IPS-20b (cell line): ENCODE data around the gene SIRPA.

ENCODE experiments used
- H3K27ac ChIP-seq: one replicate; pipeline ENCODE4 v1.5.1; 2013; ENCODE audit warnings: low read length
- H3K27me3 ChIP-seq: 2 replicates; pipeline ENCODE4 v1.6.1; 2013; ENCODE audit warnings: mild to moderate bottlenecking, low read length, inconsistent platforms; ENCODE audit not compliant: insufficient read depth
- H3K36me3 ChIP-seq: 2 replicates; pipeline ENCODE4 v1.6.1; 2013; ENCODE audit warnings: low read depth, mild to moderate bottlenecking, inconsistent platforms, low read length, moderate library complexity; ENCODE audit not compliant: insufficient read depth
- H3K4me1 ChIP-seq: 2 replicates; pipeline ENCODE4 v1.6.1; 2013; ENCODE audit warnings: mild to moderate bottlenecking, control low read depth, inconsistent platforms, low read length, moderate library complexity; ENCODE audit not compliant: insufficient read depth
- H3K4me3 ChIP-seq: 2 replicates; pipeline ENCODE4 v1.5.1; 2013; ENCODE audit warnings: mild to moderate bottlenecking, low read length, inconsistent platforms
- H3K9ac ChIP-seq: 2 replicates; pipeline ENCODE4 v1.6.1; 2013; ENCODE audit warnings: low read depth, mild to moderate bottlenecking, inconsistent platforms, low read length, moderate library complexity
- H3K9me3 ChIP-seq: 2 replicates; pipeline ENCODE4 v1.6.1; 2013; ENCODE audit warnings: mild to moderate bottlenecking, low read depth, low read length, inconsistent platforms; ENCODE audit not compliant: insufficient read depth

The SIRPA gene

DNA sequence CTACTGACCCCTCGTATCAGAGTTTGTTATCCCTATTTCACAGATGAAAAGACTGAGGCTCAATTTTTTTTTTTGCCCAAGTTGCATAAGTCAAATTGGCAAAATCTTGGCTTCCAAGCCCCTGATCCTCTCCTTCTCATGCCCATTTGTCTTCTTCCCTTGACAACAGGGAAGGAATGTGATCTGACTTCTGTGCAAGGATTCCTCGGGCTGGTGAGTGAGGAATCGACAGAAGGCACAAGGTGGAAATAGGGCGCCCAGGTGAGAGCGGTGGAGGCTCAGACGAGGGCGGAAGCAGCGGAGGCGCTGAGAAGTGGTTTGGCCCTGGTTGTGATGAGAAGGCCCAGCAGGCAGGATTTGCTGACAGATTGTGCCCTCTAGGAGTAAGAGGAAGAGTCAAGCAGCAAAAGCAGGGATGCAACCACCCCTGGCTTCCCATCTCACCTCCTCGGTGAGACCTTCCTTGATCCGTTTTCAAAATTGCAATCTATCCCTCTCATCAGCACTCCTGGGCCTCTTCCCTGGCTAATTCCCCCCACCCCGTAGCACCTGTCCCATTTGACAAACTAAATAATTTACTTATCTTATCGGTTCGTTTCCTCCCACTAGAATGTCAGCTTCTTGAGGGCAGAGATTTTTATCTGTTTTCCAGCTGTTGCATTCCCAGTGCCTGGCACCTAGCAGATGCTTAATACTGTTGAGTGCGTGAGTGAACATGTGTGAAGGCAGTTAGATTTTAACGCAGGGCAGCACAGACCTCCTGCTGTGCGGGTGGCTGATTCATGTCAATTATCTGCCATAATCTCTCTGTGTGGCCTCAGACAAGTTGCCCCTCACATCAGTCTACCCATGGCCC is 3.7 kb upstream of the SIRPA start:
- Histone ChIP-seq H3K9me3 (no peaks in the 10 kb centered on the region), H3K4me1 (peaks cover 4% of the 10 kb centered on the region; the same call in 1 of the 2 replicates), H3K27ac (no peak overlapping the region), H3K36me3 (no peaks in the 10 kb centered on the region), H3K9ac (no peak overlapping the region), H3K4me3 (no peak overlapping the region), H3K27me3 (peaks cover 35% of the 10 kb centered on the region)

DNA sequence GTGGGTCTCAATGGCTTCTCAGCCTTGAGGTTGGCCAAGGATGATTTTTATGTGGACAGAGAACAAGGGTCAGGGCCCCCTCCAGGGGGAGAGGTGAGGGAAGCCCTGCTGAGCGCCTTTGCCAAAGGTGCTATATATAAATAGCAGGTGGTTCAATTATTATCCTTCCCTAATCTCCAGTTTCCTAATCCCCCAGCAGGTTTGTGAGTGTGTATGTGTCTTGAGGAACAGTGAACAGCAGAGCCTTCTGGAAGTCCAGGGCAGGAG is 3.2 kb upstream of the SIRPA start:
- Histone ChIP-seq H3K9ac (no peak overlapping the region), H3K4me3 (no peak overlapping the region), H3K9me3 (no peaks in the 10 kb centered on the region), H3K27me3 (peaks cover 41% of the 10 kb centered on the region), H3K27ac (no peak overlapping the region), H3K4me1 (peaks cover 8% of the 10 kb centered on the region; the same call in 1 of the 2 replicates), H3K36me3 (no peaks in the 10 kb centered on the region)

DNA sequence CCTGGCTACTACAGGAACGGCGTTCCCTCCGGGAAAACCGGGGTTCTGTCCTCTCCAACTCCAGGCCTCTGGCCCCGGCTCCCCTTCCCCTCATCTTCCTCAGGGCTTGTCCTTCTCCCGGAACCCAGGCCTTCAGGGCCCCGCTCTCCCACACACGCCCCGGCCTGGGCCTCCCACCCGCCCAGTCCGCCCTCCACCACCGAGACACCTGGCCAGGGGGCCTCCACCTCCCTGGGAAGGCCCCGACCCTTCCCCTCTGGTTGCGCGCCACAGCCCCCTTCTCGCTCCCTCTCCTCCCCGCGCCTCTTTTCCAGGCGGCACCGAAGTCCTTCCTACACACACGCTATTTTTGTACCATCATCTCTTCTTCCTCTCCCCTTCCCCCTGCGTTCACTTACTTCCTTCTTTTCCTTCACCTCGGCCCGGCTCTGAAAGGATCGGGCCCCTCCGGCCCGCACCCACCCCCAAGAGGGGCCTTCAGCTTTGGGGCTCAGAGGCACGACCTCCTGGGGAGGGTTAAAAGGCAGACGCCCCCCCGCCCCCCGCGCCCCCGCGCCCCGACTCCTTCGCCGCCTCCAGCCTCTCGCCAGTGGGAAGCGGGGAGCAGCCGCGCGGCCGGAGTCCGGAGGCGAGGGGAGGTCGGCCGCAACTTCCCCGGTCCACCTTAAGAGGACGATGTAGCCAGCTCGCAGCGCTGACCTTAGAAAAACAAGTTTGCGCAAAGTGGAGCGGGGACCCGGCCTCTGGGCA is 1.3 kb upstream of the SIRPA start:
- Histone ChIP-seq H3K27me3 (peaks cover 43% of the 10 kb centered on the region), H3K4me1 (peaks cover 15% of the 10 kb centered on the region; the same call in 1 of the 2 replicates), H3K27ac (no peak overlapping the region), H3K9me3 (no peaks in the 10 kb centered on the region), H3K36me3 (no peaks in the 10 kb centered on the region), H3K9ac (no peak overlapping the region), H3K4me3 (peak overlapping the region; percentile 66)

DNA sequence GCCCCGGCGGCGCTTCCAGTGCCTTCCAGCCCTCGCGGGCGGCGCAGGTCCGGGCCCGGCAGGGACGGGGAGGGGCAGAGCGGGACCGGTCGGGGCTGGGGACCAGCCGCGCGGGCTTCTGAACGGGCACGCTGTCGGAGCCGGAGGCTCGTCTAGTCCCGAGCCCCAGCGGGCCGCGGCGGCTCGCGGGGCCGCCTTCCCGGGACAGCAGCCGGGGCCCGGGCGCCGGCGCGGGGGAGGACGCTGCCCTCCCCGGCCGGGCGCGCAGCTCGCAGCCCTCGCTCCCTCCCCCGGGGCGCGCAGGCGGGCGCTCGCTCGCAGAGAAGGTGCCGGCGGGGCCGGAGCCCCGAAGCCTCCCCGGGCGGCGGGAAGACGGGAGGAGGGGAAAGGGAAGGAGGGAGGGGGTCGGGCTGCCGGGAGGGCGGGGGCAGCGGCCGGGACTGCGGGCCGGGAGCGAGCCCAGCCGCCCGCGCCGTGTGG is 696 bp upstream of the SIRPA start:
- no peaks in the 10 kb centered on the region for H3K36me3 ChIP-seq
- H3K9me3 ChIP-seq = no peaks in the 10 kb centered on the region
- H3K9ac ChIP-seq = no peak overlapping the region
- H3K27ac ChIP-seq = no peak overlapping the region
- H3K4me3 ChIP-seq = peak overlapping the region; percentile 66; the same call in 1 of the 2 replicates
- H3K27me3 ChIP-seq = peaks cover 43% of the 10 kb centered on the region
- H3K4me1 ChIP-seq = peaks cover 15% of the 10 kb centered on the region; the same call in 1 of the 2 replicates

DNA sequence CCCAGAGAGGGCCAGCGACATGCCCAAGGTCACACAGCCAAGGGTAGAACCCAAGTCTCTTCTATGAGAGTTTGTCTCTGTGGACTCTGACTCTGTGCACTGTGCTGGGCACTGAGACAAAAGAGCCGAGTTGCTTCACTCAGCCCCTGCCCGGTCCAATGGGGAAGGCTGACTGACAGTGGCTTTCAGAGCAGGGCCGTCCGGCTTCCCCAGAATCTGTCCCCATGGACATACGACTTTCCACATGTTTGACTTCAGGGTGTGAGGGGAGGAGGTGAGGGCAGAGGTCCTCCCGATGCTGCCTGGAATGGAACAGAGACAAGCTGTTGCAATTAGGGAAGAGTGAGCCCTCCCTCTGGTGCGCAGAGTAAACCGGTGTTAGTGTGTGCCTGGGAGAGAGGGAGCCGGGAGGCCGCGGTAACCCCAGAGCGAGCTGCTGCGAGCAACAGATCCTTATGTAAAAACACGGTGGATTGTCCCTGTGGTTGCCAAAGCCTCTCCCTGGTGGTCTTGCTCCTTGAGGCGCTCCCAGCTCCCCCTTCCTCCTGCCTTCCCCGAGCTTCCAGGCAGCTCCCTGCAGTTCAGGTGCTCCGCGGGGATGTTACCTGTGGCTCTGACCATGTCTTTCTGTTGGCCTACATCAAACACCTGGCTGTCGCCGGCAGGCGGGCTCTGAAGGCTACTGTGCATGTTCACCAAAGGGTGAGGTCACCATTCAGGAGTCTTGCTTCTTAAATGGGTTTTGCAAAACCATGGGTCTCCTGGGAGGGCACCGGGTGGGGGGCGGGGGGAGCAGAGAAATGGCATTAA is 672 bp downstream of the SIRPA start:
- Histone ChIP-seq H3K9me3 (no peaks in the 10 kb centered on the region), H3K36me3 (no peaks in the 10 kb centered on the region), H3K9ac (peak overlapping the region; percentile 30; the same call in 1 of the 2 replicates), H3K4me1 (peaks cover 15% of the 10 kb centered on the region; the same call in 1 of the 2 replicates), H3K27me3 (peaks cover 43% of the 10 kb centered on the region), H3K27ac (no peak overlapping the region), H3K4me3 (peak overlapping the region; percentile 66)

DNA sequence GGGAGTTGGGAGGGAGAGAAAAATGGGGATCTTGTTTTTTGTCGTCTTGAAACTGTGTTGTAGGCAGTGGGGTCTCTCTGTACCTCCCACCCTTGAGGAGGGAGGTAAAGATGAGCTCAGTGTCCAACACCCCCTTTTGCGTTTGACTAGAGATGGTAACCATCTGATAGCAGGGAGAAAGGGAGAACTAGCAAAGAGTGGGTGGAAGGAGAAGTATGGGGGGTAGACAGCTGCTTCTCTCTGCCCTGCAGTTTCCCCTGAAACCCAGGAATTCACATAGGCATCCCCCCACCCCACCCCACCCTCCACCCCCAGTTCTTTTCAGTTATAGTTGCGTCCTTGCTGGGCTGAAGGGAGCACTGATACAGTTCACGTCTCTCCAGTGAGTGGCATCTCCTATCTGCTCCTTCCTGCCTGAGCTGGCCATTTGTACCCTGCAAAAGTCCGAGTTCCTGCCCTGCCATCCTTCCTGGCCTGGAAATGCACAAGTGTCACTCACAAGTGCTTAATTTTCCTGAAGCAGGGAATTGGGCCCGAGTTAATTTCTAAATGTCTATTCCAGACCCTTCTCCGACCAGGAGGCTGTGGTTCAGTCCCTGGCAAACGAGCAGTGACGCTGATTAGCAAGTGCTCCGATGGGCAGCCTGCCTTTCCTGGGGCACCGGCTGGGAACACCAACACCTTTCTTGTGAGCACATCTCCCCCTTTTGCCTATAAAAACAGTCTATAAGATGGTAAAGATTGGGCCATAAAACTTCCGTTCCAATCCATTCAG is 1.5 kb downstream of the SIRPA start:
- H3K9ac ChIP-seq = no peak overlapping the region
- H3K36me3 ChIP-seq = no peaks in the 10 kb centered on the region
- peaks cover 43% of the 10 kb centered on the region for H3K27me3 ChIP-seq
- peak overlapping the region; percentile 66; the same call in 1 of the 2 replicates for H3K4me3 ChIP-seq
- no peaks in the 10 kb centered on the region for H3K9me3 ChIP-seq
- H3K27ac ChIP-seq = no peak overlapping the region
- peaks cover 15% of the 10 kb centered on the region; the same call in 1 of the 2 replicates for H3K4me1 ChIP-seq

DNA sequence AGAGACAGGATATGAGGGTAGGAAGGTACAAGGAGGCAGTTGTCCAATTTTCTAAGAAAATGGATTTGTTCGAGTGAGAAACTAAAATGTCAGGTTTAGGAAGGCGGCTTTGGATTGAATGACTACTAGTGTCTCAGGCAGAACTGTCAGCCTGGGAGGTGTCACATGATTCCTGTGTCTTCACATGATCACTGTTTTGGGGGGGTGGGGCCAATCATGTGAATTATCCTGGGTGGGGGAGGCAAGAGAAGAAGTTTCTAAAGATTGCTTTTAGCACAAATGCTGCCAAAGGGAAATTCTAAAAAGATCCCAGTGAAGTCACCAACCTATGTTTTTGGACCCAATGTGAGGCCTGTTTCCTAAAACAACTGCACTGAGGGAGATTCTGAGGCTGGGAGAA is 2.3 kb downstream of the SIRPA start:
- Histone ChIP-seq H3K36me3 (no peaks in the 10 kb centered on the region), H3K4me1 (peaks cover 15% of the 10 kb centered on the region; the same call in 1 of the 2 replicates), H3K9ac (no peak overlapping the region), H3K4me3 (no peak overlapping the region), H3K27me3 (peaks cover 34% of the 10 kb centered on the region), H3K9me3 (no peaks in the 10 kb centered on the region), H3K27ac (no peak overlapping the region)

DNA sequence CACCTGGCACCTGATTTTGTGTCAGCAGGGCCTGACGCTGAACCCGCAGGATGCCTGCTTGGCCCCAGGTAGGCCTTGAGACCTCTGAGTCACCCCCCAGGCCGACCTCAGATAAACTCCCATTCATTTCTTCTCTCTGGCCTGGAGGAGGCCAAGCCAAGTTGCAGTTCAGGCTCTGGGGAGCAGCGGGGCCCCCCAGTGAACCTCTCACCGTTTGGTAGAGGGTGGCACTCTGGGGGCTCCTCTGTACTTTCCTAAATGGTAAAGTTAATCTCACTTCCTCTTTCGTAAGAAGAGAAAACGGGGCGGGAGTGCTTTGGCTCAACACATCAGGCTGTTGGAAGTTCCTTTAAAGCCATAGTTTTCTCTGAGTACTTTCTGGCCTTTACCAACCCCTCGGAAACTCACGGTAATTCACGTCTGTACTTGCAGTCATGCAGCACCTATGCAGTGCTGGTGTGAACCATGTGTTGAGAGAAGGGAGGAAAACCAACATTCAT is 2.8 kb downstream of the SIRPA start:
- no peaks in the 10 kb centered on the region for H3K9me3 ChIP-seq
- H3K4me3 ChIP-seq = no peak overlapping the region
- no peak overlapping the region for H3K27ac ChIP-seq
- H3K4me1 ChIP-seq = peaks cover 15% of the 10 kb centered on the region; the same call in 1 of the 2 replicates
- H3K27me3 ChIP-seq = peaks cover 30% of the 10 kb centered on the region
- H3K36me3 ChIP-seq = no peaks in the 10 kb centered on the region
- no peak overlapping the region for H3K9ac ChIP-seq

DNA sequence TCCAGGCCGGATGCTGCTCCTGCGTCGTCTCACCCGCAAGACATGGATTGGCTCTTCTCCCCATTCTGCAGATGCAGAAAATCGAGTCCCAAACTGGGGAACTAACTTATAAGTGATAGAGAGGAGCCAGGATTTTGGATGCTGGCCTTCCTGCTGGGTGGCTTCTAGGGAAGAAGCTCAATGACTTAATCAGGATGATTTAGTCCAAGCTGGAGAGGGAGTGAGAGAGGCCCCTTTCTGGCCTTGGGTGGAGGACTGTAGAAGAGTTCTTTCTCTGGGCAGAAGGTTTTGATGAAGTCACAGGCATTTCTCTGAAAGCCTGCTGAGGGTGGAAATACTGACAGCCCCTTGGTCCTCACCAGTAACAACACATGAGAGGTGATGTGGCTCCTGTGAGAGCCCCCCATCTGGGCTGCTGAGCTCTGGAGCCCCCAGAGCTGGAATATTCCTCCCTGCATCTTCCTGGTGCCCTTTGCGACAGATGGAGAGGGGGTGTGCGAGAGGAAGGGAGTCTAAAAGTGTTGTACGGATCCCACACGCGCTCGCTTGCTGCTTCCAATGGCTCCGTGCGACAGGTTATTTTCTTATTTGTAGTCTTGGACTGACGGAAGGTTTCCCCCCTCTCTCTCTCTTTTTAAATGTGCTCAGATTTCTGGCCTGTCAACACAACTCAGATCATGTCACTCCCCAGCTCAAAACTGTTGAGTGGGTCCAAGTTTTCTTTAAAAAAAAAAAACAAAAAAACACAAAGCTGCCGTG is 3.5 kb downstream of the SIRPA start:
- H3K36me3 ChIP-seq = no peaks in the 10 kb centered on the region
- H3K4me1 ChIP-seq = peaks cover 15% of the 10 kb centered on the region; the same call in 1 of the 2 replicates
- H3K9me3 ChIP-seq = no peaks in the 10 kb centered on the region
- H3K4me3 ChIP-seq = no peak overlapping the region
- peaks cover 23% of the 10 kb centered on the region for H3K27me3 ChIP-seq
- H3K9ac ChIP-seq = no peak overlapping the region
- H3K27ac ChIP-seq = no peak overlapping the region

DNA sequence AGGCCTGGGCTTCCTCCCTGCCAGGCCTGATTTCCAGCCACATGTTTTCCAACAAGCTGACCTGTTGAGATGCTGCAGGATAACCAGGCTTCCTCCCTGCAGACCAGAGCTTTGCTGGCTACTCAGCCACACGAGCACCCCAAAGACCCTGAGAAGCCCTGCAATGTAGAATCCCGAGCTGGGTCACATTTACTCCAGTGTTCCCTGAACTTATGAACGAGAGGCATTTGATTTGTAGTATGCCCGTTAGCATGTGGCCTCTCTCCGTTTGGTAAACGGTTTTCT is 4.0 kb downstream of the SIRPA start:
- H3K36me3 ChIP-seq = no peaks in the 10 kb centered on the region
- H3K9ac ChIP-seq = no peak overlapping the region
- H3K27ac ChIP-seq = no peak overlapping the region
- peaks cover 15% of the 10 kb centered on the region; the same call in 1 of the 2 replicates for H3K4me1 ChIP-seq
- H3K27me3 ChIP-seq = peaks cover 20% of the 10 kb centered on the region
- no peak overlapping the region for H3K4me3 ChIP-seq
- no peaks in the 10 kb centered on the region for H3K9me3 ChIP-seq
